Spleen (tissue), 11 donors: ENCODE results near the gene RHBDL3. TPM values are rescaled to one million over a fixed set of nuclear protein-coding genes. Genes with fewer than 3 reads are reported as not detected.
A peak's percentile ranks its signal among the peaks of the same experiment; 100 is the strongest.
"Not testable (repeated sequence)": the region's sequence is repeated elsewhere in the genome, so short reads cannot be mapped to it uniquely, and the experiment has no call there.

Source experiments
- DNase-seq: peaks from one replicate; pipeline ENCODE4 v3.0.0-alpha.2; 2020
- H3K27ac ChIP-seq, 8 donors: fragments of 200-600 bp; sonication (generic) in 7 of 8; 1 replicate in 4 of 8; 2 replicates in 4 of 8; pipeline versions ENCODE4 v1.5.0 to v1.8.0; 2016 to 2021; ENCODE audit warnings: inconsistent platforms in 4 of 8, mild to moderate bottlenecking in 4 of 8, moderate library complexity in 1 of 8
- H3K27me3 ChIP-seq, 7 donors: fragments of 200-600 bp; sonication (generic) in 6 of 7; replicated peaks in 1 of 7; 1 replicate in 4 of 7; 2 replicates in 3 of 7; pipeline versions ENCODE4 v1.5.0 to v1.8.0; 2016 to 2021; ENCODE audit warnings: inconsistent platforms in 3 of 7, mild to moderate bottlenecking in 1 of 7
- H3K36me3 ChIP-seq, 6 donors: fragments of 200-600 bp; sonication (generic) in 5 of 6; 1 replicate in 4 of 6; 2 replicates in 2 of 6; pipeline versions ENCODE4 v1.5.0 to v1.8.0; 2016 to 2021; ENCODE audit warnings: inconsistent platforms in 2 of 6
- H3K4me1 ChIP-seq, 6 donors: fragments of 200-600 bp; sonication (generic) in 5 of 6; 1 replicate in 3 of 6; 2 replicates in 3 of 6; pipeline versions ENCODE4 v1.5.0 to v1.8.0; 2016 to 2021; ENCODE audit warnings: inconsistent platforms in 3 of 6
- H3K4me3 ChIP-seq, 8 donors: fragments of 200-600 bp; sonication (generic) in 7 of 8; 1 replicate in 4 of 8; 2 replicates in 4 of 8; pipeline versions ENCODE4 v1.5.0 to v1.8.0; 2016 to 2021; ENCODE audit warnings: inconsistent platforms in 4 of 8, mild to moderate bottlenecking in 4 of 8, moderate library complexity in 2 of 8
- H3K9me3 ChIP-seq, 8 donors: fragments of 200-600 bp; sonication (generic) in 7 of 8; 1 replicate in 4 of 8; 2 replicates in 4 of 8; pipeline versions ENCODE4 v1.5.0 to v1.8.0; 2016 to 2021; ENCODE audit warnings: inconsistent platforms in 4 of 8
- POLR2A ChIP-seq, 3 donors: fragments of 450-650 bp; IDR thresholded peaks; one replicate each; pipeline ENCODE4 v1.5.1; 2017; ENCODE audit warnings: antibody characterized with exemption in 3 of 3, mild to moderate bottlenecking in 1 of 3
- POLR2AphosphoS5 ChIP-seq, 3 donors: sonication (generic); formaldehyde crosslinking; IDR thresholded peaks; one replicate each; pipeline ENCODE4 v1.5.1; 2017; ENCODE audit warnings: antibody characterized with exemption in 3 of 3
- WGBS, 5 donors: extraction: QIAGEN DNeasy Blood & Tissue Kit in 3 of 5; methylation state at CpG; one replicate each; pipeline versions ENCODE4 v1.1.5 to v1.1.7; 2013 to 2018; 5-methylcytosine and 5-hydroxymethylcytosine counted together
- intact Hi-C: fragments of 100-400 bp; cut with DNase I; formaldehyde crosslinking; loops from one replicate; pipeline ENCODE4 v1.15.0; 2023; ENCODE audit warnings: low total_unique reads
- polyA plus RNA-seq, 3 donors: library from polyadenylated mRNA; stranded (reverse); fragments of 200-250 nt; gene quantifications; one replicate each; pipeline ENCODE4 v1.2.1, GENCODE V29; 2013
- total RNA-seq, 7 donors: library from RNA; depleted of rRNA in 3 of 7; stranded (reverse); fragments of >200 nt in 3 of 7; fragmentation: NEBNext Ultra II Directional in 4 of 7; extraction: Animal tissue kit (Norgen Biotek cat#: 25700) in 4 of 7; gene quantifications; one replicate each; pipeline versions ENCODE4 v1.1.0 to v1.2.1, GENCODE V29; 2016 to 2021
- TF ChIP-seq, protein P1 (sequence below), 11 experiments: fragments of 200-600 bp in 7 of 11; fragments of 450-650 bp in 4 of 11; sonication (generic) in 4 of 11; IDR thresholded peaks in 8 of 11; conservative IDR thresholded peaks in 3 of 11; 1 replicate in 7 of 11; 2 replicates in 4 of 11; pipeline versions ENCODE4 v1.4.0 to v1.8.0; 2016 to 2021; ENCODE audit warnings: antibody characterized with exemption in 11 of 11, inconsistent platforms in 4 of 11, mild to moderate bottlenecking in 1 of 11
- donor health status: healthy with polysubstance abuse.
- donor health status: DM: no; HTN: no; CAD: no; lungs with moderate emphysema.
- donor health status: DM: no; HTN: no; CAD: no.
- donor health status: Bipolar disorder and iron deficiency.
- donor health status: healthy.
- donor health status: DM: no; HTN: no; CAD: no.
- donor health status: DM: yes; HTN: yes; CAD: no.

Gene RHBDL3
- total and polyA plus RNA-seq, 10 donors, result 0.06 to 0.72 (median 0.25) TPM; not detected in 3

DNA sequence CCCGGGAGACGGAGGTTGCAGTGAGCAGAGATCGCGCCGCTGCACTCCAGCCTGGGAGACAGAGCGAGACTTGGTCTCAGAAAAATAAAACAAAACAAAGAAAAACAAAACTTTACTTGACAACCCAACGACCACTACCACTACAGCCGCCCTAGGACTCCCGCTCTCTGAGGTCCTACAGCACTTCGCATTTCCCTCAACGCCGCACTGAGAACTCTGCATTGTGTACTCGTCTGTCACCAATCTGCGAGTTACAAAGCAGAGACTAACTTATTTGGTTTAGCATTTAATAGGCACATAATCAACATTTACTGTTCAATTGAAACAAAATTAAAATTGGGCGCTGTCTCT lies 83.8 kb downstream of the RHBDL3 start:
- intact Hi-C loops, result no loop called here
- Histone ChIP-seq H3K27ac (peak overlapping the region; percentile 78 to 99 (median 96)), H3K4me3 (peak overlapping the region; percentile 62 to 99 (median 92)), H3K27me3 (no peaks in the 10 kb centered on the region), H3K4me1 (peaks cover 31 to 51% (median 43%) of the 10 kb centered on the region in 6 donors), H3K36me3 (peaks cover 0 to 29% (median 18%) of the 10 kb centered on the region in 6 donors), H3K9me3 (no peaks in the 10 kb centered on the region)
- 19 to 28% (median 21%) methylated on average over 15 of the region's 15 CpGs for WGBS, 5 donors
- TF ChIP-seq POLR2A (IDR thresholded peaks at IDR 0.05), result no peak
- TF ChIP-seq, protein P1, sequence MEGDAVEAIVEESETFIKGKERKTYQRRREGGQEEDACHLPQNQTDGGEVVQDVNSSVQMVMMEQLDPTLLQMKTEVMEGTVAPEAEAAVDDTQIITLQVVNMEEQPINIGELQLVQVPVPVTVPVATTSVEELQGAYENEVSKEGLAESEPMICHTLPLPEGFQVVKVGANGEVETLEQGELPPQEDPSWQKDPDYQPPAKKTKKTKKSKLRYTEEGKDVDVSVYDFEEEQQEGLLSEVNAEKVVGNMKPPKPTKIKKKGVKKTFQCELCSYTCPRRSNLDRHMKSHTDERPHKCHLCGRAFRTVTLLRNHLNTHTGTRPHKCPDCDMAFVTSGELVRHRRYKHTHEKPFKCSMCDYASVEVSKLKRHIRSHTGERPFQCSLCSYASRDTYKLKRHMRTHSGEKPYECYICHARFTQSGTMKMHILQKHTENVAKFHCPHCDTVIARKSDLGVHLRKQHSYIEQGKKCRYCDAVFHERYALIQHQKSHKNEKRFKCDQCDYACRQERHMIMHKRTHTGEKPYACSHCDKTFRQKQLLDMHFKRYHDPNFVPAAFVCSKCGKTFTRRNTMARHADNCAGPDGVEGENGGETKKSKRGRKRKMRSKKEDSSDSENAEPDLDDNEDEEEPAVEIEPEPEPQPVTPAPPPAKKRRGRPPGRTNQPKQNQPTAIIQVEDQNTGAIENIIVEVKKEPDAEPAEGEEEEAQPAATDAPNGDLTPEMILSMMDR (IDR thresholded peaks at IDR 0.05 in 8 of 11, conservative IDR thresholded peaks at IDR 0.05 in 3 of 11), result no peak
- no peak for TF ChIP-seq POLR2AphosphoS5 (IDR thresholded peaks at IDR 0.05)
- DNase-seq, result peak; percentile 74

DNA sequence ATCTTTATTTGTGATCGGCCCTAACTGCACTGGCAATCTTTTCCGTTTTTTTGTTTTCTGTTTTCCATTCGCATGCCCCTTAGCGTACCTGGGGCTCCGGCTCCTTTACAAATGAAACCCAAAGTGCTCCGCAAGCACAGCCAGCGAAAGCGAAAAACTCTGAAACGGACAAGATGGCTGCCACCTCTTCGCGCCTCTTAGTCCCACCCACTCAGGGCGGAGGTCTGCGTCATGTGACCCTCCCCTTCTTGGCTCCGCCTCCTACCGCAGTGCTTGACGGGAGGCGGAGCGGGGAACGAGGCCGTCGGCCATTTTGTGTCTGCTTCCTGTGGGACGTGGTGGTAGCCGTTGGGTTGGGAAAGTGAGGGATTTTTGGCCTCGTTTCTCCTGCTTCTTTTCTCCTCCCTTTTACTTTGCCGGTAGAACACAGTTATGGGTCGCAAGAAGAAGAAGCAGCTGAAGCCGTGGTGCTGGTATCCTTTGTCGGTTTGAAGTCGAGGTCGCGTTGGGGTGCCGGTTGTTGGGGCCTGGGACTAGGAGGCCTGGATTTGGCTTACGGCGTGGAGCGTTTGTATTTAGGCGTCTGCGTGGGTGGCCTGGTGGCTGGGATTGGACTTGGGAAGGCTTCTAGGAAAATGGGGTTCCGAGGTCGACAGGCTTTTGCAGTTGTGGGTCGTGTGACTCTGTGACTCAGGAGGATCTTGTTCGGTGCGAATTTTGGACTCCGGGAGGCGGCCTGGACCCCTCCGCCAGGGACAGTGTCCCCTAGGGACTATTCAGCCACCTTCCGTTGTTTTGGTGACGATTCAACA lies 84.4 kb downstream of the RHBDL3 start, which contains the start of gene ZNF207:
TSS of gene ZNF207 (plus strand) at position 304 of the 812 bp plus-strand sequence. CDS start at position 433, 129 bp downstream.
- no peaks in the 10 kb centered on the region for H3K27me3 ChIP-seq
- H3K36me3 ChIP-seq, result peaks cover 0 to 35% (median 24%) of the 10 kb centered on the region in 6 donors
- TF ChIP-seq POLR2AphosphoS5 (IDR thresholded peaks at IDR 0.05), result peak; percentile 95 to 97 (median 96)
- peak; percentile 8 to 57 (median 42) for TF ChIP-seq POLR2A (IDR thresholded peaks at IDR 0.05)
- TF ChIP-seq, protein P1 (IDR thresholded peaks at IDR 0.05 in 8 of 11, conservative IDR thresholded peaks at IDR 0.05 in 3 of 11), result peak in 3 of 11 experiments; percentile 4 to 28 (median 17)
- H3K27ac ChIP-seq, result peak within 1 kb of the TSS; percentile 78 to 99 (median 96)
- 0 to 1% (median 0%) methylated on average over 39 to 47 of the region's 47 CpGs for WGBS, 5 donors
- DNase-seq, result peak; percentile 97
- H3K9me3 ChIP-seq, result no peaks in the 10 kb centered on the region
- peaks cover 37 to 57% (median 49%) of the 10 kb centered on the region in 6 donors for H3K4me1 ChIP-seq
- H3K4me3 ChIP-seq, result peak within 1 kb of the TSS; percentile 62 to 99 (median 92)
- intact Hi-C loops, result no loop called here

DNA sequence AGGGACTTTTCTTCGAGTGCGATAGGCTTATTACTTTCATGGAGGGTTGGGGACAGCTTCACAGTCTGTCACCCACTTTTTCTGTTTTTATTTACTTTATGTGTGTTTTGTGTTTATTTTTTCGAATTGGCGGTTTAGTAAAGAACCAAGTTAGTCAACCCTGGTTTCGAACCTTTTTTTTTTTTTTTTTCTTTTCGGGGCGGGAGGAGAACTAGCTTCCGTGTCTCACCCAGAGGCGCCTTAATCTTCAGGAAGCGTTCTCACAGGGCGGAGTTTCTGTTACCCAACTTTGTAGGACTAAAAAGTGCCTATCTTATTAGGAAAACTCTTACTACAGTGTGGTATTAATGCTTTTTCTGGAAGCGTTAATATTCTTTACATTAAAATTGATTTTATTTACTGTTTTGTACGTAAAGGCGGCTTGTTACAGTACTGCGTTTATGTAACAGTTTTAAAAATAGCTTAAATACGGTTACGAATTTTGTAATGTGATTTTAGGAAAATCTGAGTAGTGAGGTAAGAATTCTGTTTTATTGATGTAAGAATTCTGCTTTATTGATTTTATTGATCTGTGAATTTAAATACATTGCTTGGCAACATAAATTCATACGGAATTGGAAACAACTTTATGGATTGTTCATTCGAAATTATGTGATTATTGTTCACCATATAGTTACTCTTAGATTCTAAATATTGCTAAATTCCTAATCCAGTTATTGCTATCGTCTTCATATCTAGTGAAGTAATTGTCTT lies 85.2 kb downstream of the RHBDL3 start:
- peaks cover 45 to 65% (median 57%) of the 10 kb centered on the region in 6 donors for H3K4me1 ChIP-seq
- DNase-seq, result no peak
- TF ChIP-seq, protein P1 (IDR thresholded peaks at IDR 0.05 in 8 of 11, conservative IDR thresholded peaks at IDR 0.05 in 3 of 11), result peak in 1 of 11 experiments; percentile 2
- TF ChIP-seq POLR2AphosphoS5 (IDR thresholded peaks at IDR 0.05), result no peak

DNA sequence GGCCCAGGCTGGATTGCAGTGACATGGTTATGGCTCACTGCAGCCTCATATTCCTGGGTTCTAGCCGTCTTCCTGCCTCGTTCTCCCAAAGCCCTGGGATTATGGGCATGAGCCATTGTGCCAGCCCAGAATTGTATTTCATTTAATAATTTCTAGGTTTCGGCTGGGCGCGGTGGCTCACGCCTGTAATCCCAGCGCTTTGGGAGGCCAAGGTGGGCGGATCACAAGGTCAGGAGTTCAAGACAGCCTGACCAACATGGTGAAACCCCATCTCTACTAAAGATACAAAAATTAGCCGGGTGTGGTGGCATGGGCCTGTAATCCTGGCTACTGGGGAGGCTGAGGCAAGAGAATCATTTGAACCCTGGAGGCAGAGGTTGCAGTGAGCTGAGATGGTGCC lies 87.1 kb downstream of the RHBDL3 start:
- DNase-seq, H3K27me3 ChIP-seq, intact Hi-C loops, H3K9me3 ChIP-seq: not testable (repeated sequence)
- WGBS, 5 donors, result 81 to 89% (median 87%) methylated on average over 9 of the region's 9 CpGs
- Histone ChIP-seq H3K4me1 (peaks cover 60 to 83% (median 72%) of the 10 kb centered on the region in 6 donors), H3K4me3 (peak overlapping the region in 7 of 8 donors; percentile 62 to 99 (median 93)), H3K27ac (peak overlapping the region in 1 of 8 donors; percentile 99), H3K36me3 (peaks cover 0 to 61% (median 44%) of the 10 kb centered on the region in 6 donors)

More for the DNA sequence above, 85.2 kb downstream of the RHBDL3 start:
- intact Hi-C loops, result no loop called here
- no peaks in the 10 kb centered on the region for H3K27me3 ChIP-seq
- peaks cover 0 to 43% (median 30%) of the 10 kb centered on the region in 6 donors for H3K36me3 ChIP-seq
- WGBS, 5 donors, result 1% methylated on average over 20 of the region's 20 CpGs
- peak overlapping the region; percentile 78 to 99 (median 96) for H3K27ac ChIP-seq
- peak overlapping the region; percentile 62 to 99 (median 92) for H3K4me3 ChIP-seq
- H3K9me3 ChIP-seq, result no peaks in the 10 kb centered on the region
